Kidney capillary endothelial cell (primary cell): ENCODE measurements around the gene FAM98A.

Experiments used
- DNase-seq: peaks from one replicate; pipeline ENCODE4 v3.0.0-alpha.2; 2018; ENCODE audit warnings: low spot score

FAM98A gene

GRCh38 chr2:33599175-33599942, at the start of gene FAM98A:
TSS of gene FAM98A (minus strand) at chr2:33599299. CDS start at chr2:33599221, 78 bp downstream.
- DNase-seq: peak; percentile 98

GRCh38 chr2:33645861-33646260, 46.8 kb upstream of the FAM98A start:
- DNase-seq: no peak

- DNase-seq: no peak
Measured at GRCh38 chr2:33644215-33644614, 45.1 kb upstream of the FAM98A start.

- no peak for DNase-seq
Measured at GRCh38 chr2:33636001-33636400, 36.9 kb upstream of the FAM98A start.

- no peak for DNase-seq
Measured at GRCh38 chr2:33634261-33634910, 35.3 kb upstream of the FAM98A start.

- no peak for DNase-seq
Measured at GRCh38 chr2:33633315-33633714, 34.2 kb upstream of the FAM98A start.

- no peak for DNase-seq
Measured at GRCh38 chr2:33632831-33633230, 33.7 kb upstream of the FAM98A start.

GRCh38 chr2:33628031-33628827, 29.1 kb upstream of the FAM98A start:
- DNase-seq: no peak

- no peak for DNase-seq
Measured at GRCh38 chr2:33619028-33619427, 19.9 kb upstream of the FAM98A start.

GRCh38 chr2:33617989-33618388, 18.9 kb upstream of the FAM98A start:
- no peak for DNase-seq

GRCh38 chr2:33617401-33617800, 18.3 kb upstream of the FAM98A start:
- DNase-seq: no peak

GRCh38 chr2:33616873-33617272, 17.8 kb upstream of the FAM98A start:
- DNase-seq: no peak

- DNase-seq: no peak
Measured at GRCh38 chr2:33614190-33614589, 15.1 kb upstream of the FAM98A start.

- no peak for DNase-seq
Measured at GRCh38 chr2:33607905-33608304, 8.8 kb upstream of the FAM98A start.

GRCh38 chr2:33607251-33607721, 8.2 kb upstream of the FAM98A start:
- DNase-seq: no peak

- DNase-seq: no peak
Measured at GRCh38 chr2:33606622-33607021, 7.5 kb upstream of the FAM98A start.

- no peak for DNase-seq
Measured at GRCh38 chr2:33606100-33606499, 7.0 kb upstream of the FAM98A start.

GRCh38 chr2:33605056-33605455, 6.0 kb upstream of the FAM98A start:
- DNase-seq: no peak

GRCh38 chr2:33603416-33603815, 4.3 kb upstream of the FAM98A start:
- no peak for DNase-seq

GRCh38 chr2:33602201-33602830, 3.2 kb upstream of the FAM98A start:
- no peak for DNase-seq

- DNase-seq: no peak
Measured at GRCh38 chr2:33599943-33600192, 769 bp upstream of the FAM98A start.

GRCh38 chr2:33598561-33599174, 431 bp downstream of the FAM98A start:
- peak; percentile 30 for DNase-seq
